HUES48 (cell line): ENCODE data around the gene RBFOX2.
"Not testable (repeated sequence)": the region's sequence is repeated elsewhere in the genome, so short reads cannot be mapped to it uniquely, and the experiment has no call there.

ENCODE experiments used
- H3K27ac ChIP-seq: one replicate; pipeline ENCODE4 v1.7.0; 2013; ENCODE audit warnings: low read depth, low read length, inconsistent platforms
- H3K27me3 ChIP-seq: 2 replicates; pipeline ENCODE4 v1.6.1; 2013; ENCODE audit warnings: mild to moderate bottlenecking, low read length; ENCODE audit not compliant: control insufficient read depth, insufficient read depth
- H3K36me3 ChIP-seq: 2 replicates; pipeline ENCODE4 v1.6.1; 2013; ENCODE audit warnings: low read length; ENCODE audit not compliant: control insufficient read depth, insufficient read depth
- H3K4me1 ChIP-seq: 2 replicates; pipeline ENCODE4 v1.6.1; 2013; ENCODE audit warnings: mild to moderate bottlenecking, low read length; ENCODE audit not compliant: control insufficient read depth, insufficient read depth
- H3K4me3 ChIP-seq: 2 replicates; pipeline ENCODE4 v1.5.1; 2013; ENCODE audit warnings: mild to moderate bottlenecking, low read depth, low read length
- H3K9ac ChIP-seq: 2 replicates; pipeline ENCODE4 v1.6.1; 2013; ENCODE audit warnings: mild to moderate bottlenecking, low read depth, low read length, moderate library complexity
- H3K9me3 ChIP-seq: 2 replicates; pipeline ENCODE4 v1.6.1; 2013; ENCODE audit warnings: low read length; ENCODE audit not compliant: control insufficient read depth, insufficient read depth

RBFOX2 gene

GRCh38 chr22:35821654-35822053, 207.0 kb downstream of the RBFOX2 start:
- no peak overlapping the region for H3K27ac ChIP-seq

GRCh38 chr22:35819421-35819820, 209.2 kb downstream of the RBFOX2 start:
- no peaks in the 10 kb centered on the region for H3K9me3 ChIP-seq
- no peak overlapping the region for H3K9ac ChIP-seq
- 0 out of 2 replicates have a peak, but pooled peaks cover 7% of the 10 kb centered on the region for H3K36me3 ChIP-seq
- no peak overlapping the region for H3K27ac ChIP-seq
- H3K4me1 ChIP-seq, result peaks cover 9% of the 10 kb centered on the region
- no peaks in the 10 kb centered on the region for H3K27me3 ChIP-seq
- H3K4me3 ChIP-seq, result no peak overlapping the region

More at GRCh38 chr22:35821654-35822053, 207.0 kb downstream of the RBFOX2 start:
- no peaks in the 10 kb centered on the region for H3K9me3 ChIP-seq
- peaks cover 13% of the 10 kb centered on the region for H3K4me1 ChIP-seq
- H3K27me3 ChIP-seq, result no peaks in the 10 kb centered on the region
- H3K4me3 ChIP-seq, result no peak overlapping the region
- 0 out of 2 replicates have a peak, but pooled peaks cover 3% of the 10 kb centered on the region for H3K36me3 ChIP-seq
- no peak overlapping the region for H3K9ac ChIP-seq

- no peaks in the 10 kb centered on the region for H3K27me3 ChIP-seq
- H3K4me3 ChIP-seq, result no peak overlapping the region
- H3K36me3 ChIP-seq, result 0 out of 2 replicates have a peak, but pooled peaks cover 7% of the 10 kb centered on the region
- no peak overlapping the region for H3K9ac ChIP-seq
- H3K9me3 ChIP-seq, result no peaks in the 10 kb centered on the region
- H3K4me1 ChIP-seq, result peaks cover 9% of the 10 kb centered on the region
- no peak overlapping the region for H3K27ac ChIP-seq
Measured at GRCh38 chr22:35818897-35819296, 209.7 kb downstream of the RBFOX2 start.

GRCh38 chr22:35812600-35812999, 216.0 kb downstream of the RBFOX2 start:
- Histone ChIP-seq H3K27me3 (no peaks in the 10 kb centered on the region), H3K36me3 (peaks cover 27% of the 10 kb centered on the region), H3K27ac (no peak overlapping the region), H3K9ac (no peak overlapping the region), H3K4me3 (no peak overlapping the region), H3K4me1 (no peaks in the 10 kb centered on the region), H3K9me3 (no peaks in the 10 kb centered on the region)

- H3K4me3 ChIP-seq, result no peak overlapping the region
- H3K27me3 ChIP-seq, result no peaks in the 10 kb centered on the region
- no peak overlapping the region for H3K9ac ChIP-seq
- H3K27ac ChIP-seq, result no peak overlapping the region
- H3K36me3 ChIP-seq, result peaks cover 24% of the 10 kb centered on the region
- no peaks in the 10 kb centered on the region for H3K4me1 ChIP-seq
- H3K9me3 ChIP-seq, result no peaks in the 10 kb centered on the region
Measured at GRCh38 chr22:35811670-35812069, 217.0 kb downstream of the RBFOX2 start.

- Histone ChIP-seq H3K27ac (no peak overlapping the region), H3K9ac (no peak overlapping the region), H3K4me3 (no peak overlapping the region), H3K4me1 (no peaks in the 10 kb centered on the region), H3K36me3 (peaks cover 33% of the 10 kb centered on the region), H3K27me3 (no peaks in the 10 kb centered on the region), H3K9me3 (no peaks in the 10 kb centered on the region)
Measured at GRCh38 chr22:35809816-35810215, 218.8 kb downstream of the RBFOX2 start.

- Histone ChIP-seq H3K36me3 (peaks cover 33% of the 10 kb centered on the region), H3K9ac (no peak overlapping the region), H3K4me1 (no peaks in the 10 kb centered on the region), H3K4me3 (no peak overlapping the region), H3K27ac (no peak overlapping the region), H3K27me3 (no peaks in the 10 kb centered on the region), H3K9me3 (no peaks in the 10 kb centered on the region)
Measured at GRCh38 chr22:35808377-35808776, 220.2 kb downstream of the RBFOX2 start.

- H3K4me1 ChIP-seq, H3K27me3 ChIP-seq, H3K4me3 ChIP-seq, H3K9me3 ChIP-seq, H3K27ac ChIP-seq, H3K9ac ChIP-seq: not testable (repeated sequence)
- peaks cover 33% of the 10 kb centered on the region for H3K36me3 ChIP-seq
Measured at GRCh38 chr22:35806668-35807067, 222.0 kb downstream of the RBFOX2 start.

GRCh38 chr22:35805466-35805865, 223.2 kb downstream of the RBFOX2 start:
- Histone ChIP-seq H3K9ac (no peak overlapping the region), H3K4me3 (no peak overlapping the region), H3K4me1 (0 out of 2 replicates have a peak, but pooled peaks cover 1% of the 10 kb centered on the region), H3K9me3 (no peaks in the 10 kb centered on the region), H3K27me3 (no peaks in the 10 kb centered on the region), H3K36me3 (peaks cover 33% of the 10 kb centered on the region), H3K27ac (no peak overlapping the region)

GRCh38 chr22:35804421-35804820, 224.2 kb downstream of the RBFOX2 start:
- Histone ChIP-seq H3K27ac (no peak overlapping the region), H3K36me3 (peaks cover 27% of the 10 kb centered on the region), H3K27me3 (no peaks in the 10 kb centered on the region), H3K4me3 (no peak overlapping the region), H3K4me1 (peaks cover 12% of the 10 kb centered on the region; the same call in 1 of the 2 replicates), H3K9ac (no peak overlapping the region), H3K9me3 (no peaks in the 10 kb centered on the region)

- H3K36me3 ChIP-seq, result peaks cover 13% of the 10 kb centered on the region
- H3K27me3 ChIP-seq, result no peaks in the 10 kb centered on the region
- H3K4me3 ChIP-seq, result no peak overlapping the region
- H3K4me1 ChIP-seq, result peaks cover 14% of the 10 kb centered on the region; the same call in 1 of the 2 replicates
- no peak overlapping the region for H3K9ac ChIP-seq
- no peaks in the 10 kb centered on the region for H3K9me3 ChIP-seq
- no peak overlapping the region for H3K27ac ChIP-seq
Measured at GRCh38 chr22:35802885-35803284, 225.7 kb downstream of the RBFOX2 start.

GRCh38 chr22:35801301-35801700, 227.3 kb downstream of the RBFOX2 start:
- not testable (repeated sequence) for H3K9ac ChIP-seq, H3K27me3 ChIP-seq, H3K9me3 ChIP-seq, H3K4me3 ChIP-seq, H3K27ac ChIP-seq
- Histone ChIP-seq H3K36me3 (peaks cover 10% of the 10 kb centered on the region), H3K4me1 (peaks cover 14% of the 10 kb centered on the region; the same call in 1 of the 2 replicates)
